ENCODE data around the gene BPIFB6.

- no peak for TF ChIP-seq ZBTB7A (IDR thresholded peaks at IDR 0.05; ENCODE audit: low read depth)
- TF ChIP-seq EP300 (IDR thresholded peaks at IDR 0.05; ENCODE audit: borderline replicate concordance) = no peak
- no peak for TF ChIP-seq TEAD4 (IDR thresholded peaks at IDR 0.05)
- TF ChIP-seq RAD21 (IDR thresholded peaks at IDR 0.05; ENCODE audit: low read depth) = no peak
- TF ChIP-seq CREB1 (IDR thresholded peaks at IDR 0.05; ENCODE audit: low read depth) = no peak
- no peak for TF ChIP-seq MAX (IDR thresholded peaks at IDR 0.05)
- TF ChIP-seq USF1 (IDR thresholded peaks at IDR 0.05) = no peak
- no peak for TF ChIP-seq NFIC (IDR thresholded peaks at IDR 0.05)
- no peak for TF ChIP-seq REST (IDR thresholded peaks at IDR 0.05; ENCODE audit: low read depth)
- TF ChIP-seq TAF1 (IDR thresholded peaks at IDR 0.05; ENCODE audit: low read depth) = no peak
- no peak for TF ChIP-seq FOXM1 (IDR thresholded peaks at IDR 0.05; ENCODE audit: borderline replicate concordance, low read depth)
These were observed 51.1 kb downstream of the BPIFB6 start for GRCh38 chr20:33082546-33082945.
